ENCODE data around the gene POLA1. TPM values are rescaled to one million over a fixed set of nuclear protein-coding genes. Genes with fewer than 3 reads are reported as not detected.
A peak's percentile ranks its signal among the peaks of the same experiment; 100 is the strongest.

POLA1 gene
- total and polyA plus RNA-seq, 2 of the 4 experiments (the other 2 are of a cell fraction), result 4.0 to 15.1 TPM

- H4K20me1 ChIP-seq (ENCODE audit: insufficient read depth, low read length), result no peaks in the 10 kb centered on the region
- no peak overlapping the region for H3K56ac ChIP-seq (ENCODE audit: extremely low read depth, insufficient read depth, low read length)
- in situ Hi-C loops (cut with MboI; ENCODE audit: low sequenced_read_pairs) (no loop called here), dilution Hi-C loops (cut with HindIII; ENCODE audit: low sequenced_read_pairs, unreplicated experiment) (no loop called here), intact Hi-C loops (cut with micrococcal nuclease) (no loop called here)
- no peak overlapping the region for H4K5ac ChIP-seq (ENCODE audit: low read depth, low read length)
- no TSS peak for BruUV-seq (replicated peaks)
- no peaks in the 10 kb centered on the region for H3K79me1 ChIP-seq (ENCODE audit: low read depth in 1 of 2, low read length in 2 of 2)
- H3K9ac ChIP-seq (ENCODE audit: low read depth, low read length), result no peak overlapping the region
- CTCF ChIA-PET, result interaction anchor here (0.9 to 1.9 kb wide), 2 partner anchors 22 to 33 kb away, joined by 3 to 6 read pairs; no protein-coding TSS in a partner anchor
- H2AFZ ChIP-seq (replicated peaks; ENCODE audit: low read length, poor library complexity), result no peak overlapping the region
- H2AK9ac ChIP-seq (replicated peaks; ENCODE audit: low read depth, low read length, poor library complexity), result no peak overlapping the region
- H2BK5ac ChIP-seq (ENCODE audit: low read depth, low read length, poor library complexity, severe bottlenecking), result no peak overlapping the region
- H3K9me3 ChIP-seq (ENCODE audit: control insufficient read depth, insufficient read depth, low read length), result no peaks in the 10 kb centered on the region
- ATAC-seq (ENCODE audit: low read depth), result no peak
- TF ChIP-seq POLR2A (IDR thresholded peaks at IDR 0.05; ENCODE audit: low read depth, low read length) (no peak), MAZ (IDR thresholded peaks at IDR 0.05; ENCODE audit: borderline replicate concordance, low read depth, low read length) (no peak), NFE2L2 (IDR thresholded peaks at IDR 0.05; ENCODE audit: low read depth, low read length) (no peak), CEBPB (IDR thresholded peaks at IDR 0.05; ENCODE audit: low read depth, low read length) (no peak), MAFK (IDR thresholded peaks at IDR 0.05; ENCODE audit: low read depth, low read length) (no peak), RCOR1 (IDR thresholded peaks at IDR 0.05; ENCODE audit: insufficient replicate concordance, low read length) (no peak)
- no peaks in the 10 kb centered on the region; the same call in 1 of the 2 replicates for H3K9me1 ChIP-seq (ENCODE audit: insufficient read depth, low read length)
- H4K8ac ChIP-seq (ENCODE audit: low read depth in 2 of 2, low read length in 2 of 2), result no peak overlapping the region
- POLR2A ChIA-PET (ENCODE audit: unreplicated experiment), result no interaction called here
- H2BK20ac ChIP-seq (ENCODE audit: low read depth, low read length), result no peak overlapping the region
- H3K4me2 ChIP-seq (ENCODE audit: low read depth, low read length), result no peak overlapping the region
- H3K23ac ChIP-seq (ENCODE audit: low read depth, low read length), result no peak overlapping the region
- DNase-seq, result peak; percentile 6
- no peak overlapping the region for H3K27ac ChIP-seq (ENCODE audit: insufficient read depth, low read length)
- no peak overlapping the region for H2AK5ac ChIP-seq (ENCODE audit: low read depth, low read length)
- H3K4me1 ChIP-seq (ENCODE audit: control insufficient read depth, insufficient read depth, low read length), result no peaks in the 10 kb centered on the region
- no peak overlapping the region for H4K91ac ChIP-seq (ENCODE audit: insufficient read depth, low read depth, low read length)
- no peak overlapping the region for H3K4ac ChIP-seq (ENCODE audit: low read depth, low read length)
- no peak overlapping the region for H2BK120ac ChIP-seq (ENCODE audit: low read depth, low read length)
- H3K27me3 ChIP-seq (ENCODE audit: control insufficient read depth, insufficient read depth, low read length), result no peaks in the 10 kb centered on the region
- no peak overlapping the region for H2BK15ac ChIP-seq (ENCODE audit: low read depth, low read length)
- H3K18ac ChIP-seq (ENCODE audit: low read depth, low read length), result no peak overlapping the region
- no peak overlapping the region for H3K14ac ChIP-seq (replicated peaks; ENCODE audit: low read depth, low read length)
- H3K4me3 ChIP-seq (ENCODE audit: insufficient read depth, low read depth, low read length), result no peak overlapping the region
- no peaks in the 10 kb centered on the region; the same call in 1 of the 2 replicates for H3K36me3 ChIP-seq (ENCODE audit: control insufficient read depth, insufficient read depth, low read length)
Measured at GRCh38 chrX:24860140-24860539, 166.4 kb downstream of the POLA1 start.

All from IMR-90 (cell line).